GM21619 (cell line): Measurements from ENCODE around the gene ITGBL1.

Experiments used
- ATAC-seq: cut with Tn5 transposase; IDR thresholded peaks from one replicate; pipeline ENCODE4 v1.9.1; 2021; ENCODE audit not compliant: unreplicated experiment

Gene ITGBL1

GRCh38 chr13:101621099-101621498, 168.6 kb downstream of the ITGBL1 start:
- no peak for ATAC-seq

- ATAC-seq, result no peak
Observed at GRCh38 chr13:101623470-101624209, 171.2 kb downstream of the ITGBL1 start.

DNA sequence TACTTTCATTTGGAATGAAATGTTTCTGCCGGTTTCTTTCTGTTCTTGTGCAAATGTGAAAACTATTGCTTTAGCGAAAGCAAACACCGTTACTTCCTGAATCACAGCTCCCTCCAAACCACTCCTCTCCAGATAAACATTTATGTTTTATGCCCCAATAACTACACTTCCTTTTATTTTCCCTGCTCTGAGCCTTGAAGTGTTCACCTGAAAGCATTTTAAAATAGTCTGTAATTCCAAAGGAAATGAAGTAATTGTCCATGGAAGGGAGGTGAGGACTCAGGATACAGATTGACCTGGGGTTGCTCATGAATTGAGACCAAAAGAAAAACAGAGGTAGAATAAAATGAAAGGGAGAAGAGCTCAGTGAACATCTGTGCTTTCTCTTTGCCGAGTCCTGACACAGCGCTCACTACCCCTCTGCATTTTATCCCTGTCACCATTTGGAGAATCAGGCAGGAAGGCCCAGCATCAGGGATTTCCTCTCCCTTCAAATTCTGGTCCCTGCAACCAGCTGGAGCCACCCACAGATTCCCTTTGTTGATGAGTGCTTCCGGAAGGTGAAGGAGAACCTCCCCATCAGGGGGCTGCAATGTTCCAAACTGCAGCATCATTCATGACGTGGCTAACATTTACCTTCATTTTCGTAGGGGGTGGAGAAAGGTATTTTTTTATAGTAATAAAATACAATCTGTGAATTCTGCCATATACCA, 171.9 kb downstream of the ITGBL1 start:
- ATAC-seq, result no peak

GRCh38 chr13:101624981-101625380, 172.5 kb downstream of the ITGBL1 start:
- ATAC-seq, result no peak

GRCh38 chr13:101626925-101627555, 174.6 kb downstream of the ITGBL1 start:
- peak; percentile 90 for ATAC-seq

DNA sequence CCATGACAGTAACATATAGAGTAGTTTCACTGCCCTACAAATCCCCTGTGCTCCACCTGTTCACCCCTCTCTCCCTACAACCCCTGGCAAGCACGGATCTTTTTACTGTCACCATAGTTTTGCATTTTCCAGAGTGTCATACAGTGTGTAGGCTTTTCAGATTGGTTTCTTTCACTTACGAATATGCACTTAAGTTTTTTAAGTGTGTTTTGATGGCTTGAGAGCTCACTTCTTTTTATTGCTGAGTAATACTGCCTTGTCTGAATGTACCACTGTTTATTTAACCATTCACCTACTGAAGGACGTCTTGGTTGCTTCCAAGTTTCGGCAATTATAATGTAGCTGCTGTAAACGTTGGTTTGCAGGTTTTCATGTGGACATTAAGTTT, 175.1 kb downstream of the ITGBL1 start:
- peak; percentile 29 for ATAC-seq

- ATAC-seq, result no peak
Observed at GRCh38 chr13:101628900-101629299, 176.4 kb downstream of the ITGBL1 start.

- no peak for ATAC-seq
Observed at GRCh38 chr13:101631395-101631794, 178.9 kb downstream of the ITGBL1 start.

DNA sequence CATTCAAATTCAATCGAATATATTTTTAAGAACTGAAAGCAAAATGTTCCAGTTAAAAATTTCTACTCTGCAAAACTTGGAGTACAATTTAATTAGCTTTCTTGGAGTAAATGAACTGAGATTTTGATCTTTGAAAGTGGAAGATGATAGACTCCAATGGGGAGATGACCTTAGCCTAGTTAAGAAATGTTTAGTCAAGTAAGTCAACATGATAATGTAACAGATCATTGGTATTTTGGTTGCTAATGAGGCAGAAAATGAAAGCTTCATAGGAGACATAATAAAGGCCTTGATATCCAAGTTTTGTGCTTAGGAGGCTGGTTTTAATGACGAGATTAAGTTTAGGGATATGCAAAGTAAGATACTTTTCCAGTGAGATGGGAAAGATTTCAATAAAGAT, 181.7 kb downstream of the ITGBL1 start:
- no peak for ATAC-seq

DNA sequence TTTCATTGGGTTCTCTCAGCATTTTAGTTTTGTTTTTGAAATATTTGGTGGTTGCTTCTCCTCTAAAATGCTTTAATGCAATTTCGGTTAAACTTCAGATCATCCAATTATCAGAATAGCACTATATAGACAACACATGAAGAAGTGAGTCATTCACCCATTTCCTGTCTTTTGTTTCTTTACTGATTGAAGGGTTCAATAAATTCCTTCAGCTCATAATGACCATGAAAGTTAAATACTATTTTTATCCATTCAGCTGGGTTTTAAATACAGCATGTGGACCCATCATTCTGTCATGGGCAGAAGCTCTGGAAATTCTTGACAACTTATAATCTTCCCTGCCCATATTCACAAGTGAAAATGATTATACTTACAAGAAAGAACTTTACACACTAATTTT, 187.2 kb downstream of the ITGBL1 start:
- ATAC-seq, result no peak

- ATAC-seq, result no peak
Observed at GRCh38 chr13:101640788-101641400, 188.4 kb downstream of the ITGBL1 start.

DNA sequence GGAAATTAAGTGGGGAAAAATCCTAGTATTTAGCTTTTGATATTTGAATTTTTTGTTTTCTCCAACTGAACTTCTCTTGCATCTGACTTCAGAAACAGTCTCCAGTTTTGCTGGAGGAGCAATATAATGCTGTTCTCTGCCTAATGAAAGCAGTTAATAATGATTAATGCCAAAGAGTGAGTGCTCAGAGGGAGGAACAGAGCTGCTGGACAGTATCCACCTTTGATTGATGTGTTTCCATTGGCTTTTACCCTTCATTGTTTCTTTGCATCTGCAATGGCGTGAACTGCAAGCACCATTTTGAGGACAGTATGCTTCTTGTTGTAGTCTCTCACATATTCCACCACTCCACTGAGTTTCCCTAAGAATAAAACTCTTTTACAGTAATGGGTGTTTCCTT, 193.4 kb downstream of the ITGBL1 start:
- ATAC-seq, result no peak

DNA sequence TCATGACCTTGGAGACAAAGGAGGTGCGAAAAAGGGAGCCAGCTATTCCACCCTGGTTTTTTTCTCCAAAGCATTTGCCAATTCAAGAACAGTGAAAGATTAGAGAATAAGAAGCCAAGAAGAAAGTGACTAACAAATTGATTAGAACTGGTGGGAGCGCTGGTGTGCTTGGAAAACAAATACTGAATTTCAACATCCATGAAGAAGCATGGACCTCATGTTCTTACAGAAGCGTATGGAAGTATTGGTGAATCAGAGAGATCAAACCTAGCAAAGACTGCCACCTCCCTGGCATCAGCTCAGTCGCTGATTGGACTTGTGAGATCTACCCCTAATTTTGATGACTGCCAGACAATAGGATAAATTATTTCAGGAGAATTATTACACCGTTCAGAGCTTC, 195.3 kb downstream of the ITGBL1 start:
- no peak for ATAC-seq

- ATAC-seq, result no peak
Observed at GRCh38 chr13:101648766-101649487, 196.5 kb downstream of the ITGBL1 start.

DNA sequence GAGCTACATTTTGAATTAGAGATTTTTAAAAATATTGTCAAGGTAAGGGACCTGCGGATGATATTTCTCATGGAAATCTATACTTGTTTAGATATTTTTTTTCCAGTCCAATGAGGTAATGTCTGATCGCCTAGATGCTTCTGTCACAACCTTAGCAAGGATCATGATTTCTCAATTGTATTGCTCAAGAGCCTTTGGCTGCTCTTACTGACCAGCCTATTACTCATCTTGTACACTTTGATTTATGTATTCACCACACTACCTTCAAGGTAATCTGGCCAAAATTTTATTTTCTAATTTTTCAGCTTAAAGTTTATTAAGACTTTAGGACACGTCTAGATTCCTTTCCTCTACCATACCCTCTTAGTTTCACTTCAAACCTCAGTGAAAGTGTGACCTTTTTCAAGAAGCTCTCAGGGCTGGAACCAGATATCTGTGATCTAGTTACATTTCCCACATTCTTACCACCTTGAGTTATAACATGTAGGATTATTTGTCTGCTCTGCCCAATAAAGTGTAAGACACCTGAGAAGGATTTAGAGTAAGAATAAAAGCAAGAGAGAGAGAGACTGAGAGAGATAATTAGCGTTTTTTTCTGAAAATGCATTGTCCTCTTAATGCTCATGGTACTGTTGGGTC, 197.1 kb downstream of the ITGBL1 start:
- no peak for ATAC-seq

DNA sequence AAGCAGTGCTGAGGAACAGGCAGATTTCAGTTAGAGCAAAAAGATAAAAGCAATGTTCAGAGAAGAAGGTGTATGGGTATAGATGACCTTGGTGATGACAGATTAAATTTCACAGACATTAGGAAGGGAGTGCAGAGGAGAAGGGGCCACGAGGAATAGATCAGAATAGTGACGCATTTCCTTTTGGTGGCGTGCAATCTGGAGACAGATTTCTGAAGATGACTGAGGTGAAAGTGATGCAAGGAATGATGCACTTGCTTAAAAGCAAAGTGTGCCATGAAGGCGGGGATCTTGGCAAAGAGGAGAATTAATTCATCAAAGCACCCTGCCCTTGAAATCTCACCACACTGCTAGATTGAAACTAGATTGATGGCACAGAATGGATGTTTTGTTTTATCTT, 202.4 kb downstream of the ITGBL1 start:
- ATAC-seq, result no peak

DNA sequence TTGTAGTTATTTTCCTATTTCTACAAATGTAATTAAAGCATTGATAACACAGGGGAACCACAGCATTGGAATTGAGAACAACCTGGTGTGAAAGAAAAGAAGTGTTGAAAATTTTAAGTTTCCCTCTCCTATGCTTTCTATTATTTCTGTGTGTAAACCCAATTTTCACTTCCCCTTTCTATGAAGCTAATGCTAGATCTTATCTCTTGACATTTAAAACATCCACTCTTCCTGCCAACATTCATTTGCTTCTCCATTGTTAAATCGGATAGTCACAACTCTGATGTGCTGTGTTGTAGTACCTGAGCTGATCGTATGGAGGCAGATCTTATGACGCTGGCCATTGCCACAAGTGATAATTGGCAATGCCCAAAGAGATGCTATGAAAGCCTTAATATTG, 203.0 kb downstream of the ITGBL1 start:
- ATAC-seq, result peak; percentile 83

DNA sequence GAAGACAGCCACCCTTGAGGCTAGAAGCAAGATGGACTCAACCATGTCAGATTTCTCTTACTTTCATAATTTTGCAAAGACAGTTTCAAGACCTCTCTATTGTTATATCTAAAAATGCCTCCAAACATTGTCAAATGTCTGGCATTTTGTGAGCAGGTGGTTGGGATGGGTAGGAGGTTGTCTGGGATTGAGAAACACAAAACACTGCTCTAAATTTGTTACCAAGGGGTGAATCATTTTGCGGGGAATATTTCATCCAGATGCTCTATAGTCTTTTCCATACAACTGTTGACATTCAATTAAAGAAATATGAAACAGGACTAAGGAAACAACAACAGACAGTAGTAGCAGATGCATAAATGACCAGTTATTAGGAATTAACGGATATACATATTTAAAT, 208.2 kb downstream of the ITGBL1 start:
- no peak for ATAC-seq

GRCh38 chr13:101661839-101662238, 209.4 kb downstream of the ITGBL1 start:
- ATAC-seq, result no peak

DNA sequence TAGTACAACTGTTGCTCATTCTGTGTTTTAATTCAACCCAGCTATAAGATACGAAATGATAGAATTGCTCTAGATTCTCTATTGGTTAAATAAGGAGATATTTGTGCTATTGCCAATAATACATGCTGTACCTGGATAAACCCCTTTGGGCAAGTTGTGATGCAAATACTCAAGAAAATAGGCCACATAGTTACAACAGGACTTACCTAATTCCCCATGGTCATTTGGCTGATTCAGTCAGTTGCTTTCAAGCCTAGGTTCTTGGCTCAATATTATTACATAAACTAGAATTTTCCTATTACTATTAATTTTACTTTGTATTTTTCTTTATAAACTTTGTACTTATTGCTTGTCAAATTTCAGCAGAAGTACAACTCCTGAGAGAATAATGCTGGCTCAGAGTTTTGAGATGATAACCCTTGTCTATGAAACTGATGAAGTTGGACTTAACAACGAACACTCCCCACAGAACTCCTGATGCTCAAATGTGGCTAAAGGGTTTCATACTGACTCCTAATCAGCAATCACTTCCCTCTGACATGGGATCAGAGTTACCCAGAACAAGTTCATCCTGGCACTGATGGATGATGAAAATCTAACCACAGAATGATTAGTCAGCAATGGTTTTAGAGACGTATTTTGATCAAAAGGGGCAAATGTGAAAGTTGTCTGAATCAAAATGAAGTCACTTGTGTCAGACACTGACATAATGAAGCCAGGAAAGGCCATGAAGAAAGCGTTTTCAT, 221.1 kb downstream of the ITGBL1 start:
- no peak for ATAC-seq
